Measurements from ENCODE around the gene GREM2.

The GREM2 gene

DNA sequence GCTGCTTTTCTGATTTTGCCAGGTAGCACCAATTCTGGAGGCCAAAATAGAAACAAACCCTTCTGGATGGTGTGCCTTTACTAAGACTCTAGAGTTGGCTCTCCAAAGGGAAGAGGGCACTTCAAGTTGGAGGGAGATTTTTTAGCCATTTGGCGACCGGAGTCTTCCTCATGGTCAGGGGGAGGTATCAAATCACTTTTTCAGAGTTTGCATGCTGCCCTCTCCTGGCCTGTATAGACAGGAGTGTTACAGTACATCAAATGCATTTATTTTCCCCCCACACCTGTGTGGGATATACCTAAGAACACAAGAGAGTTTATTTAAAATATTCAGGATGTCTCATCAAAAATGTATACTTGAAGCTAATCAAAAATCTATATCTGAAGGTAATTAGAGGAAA is 3.2 kb downstream of the GREM2 start:
- Histone ChIP-seq H3K4me3 (ENCODE audit: low read length) (no peak overlapping the region), H3K27me3 (ENCODE audit: control insufficient read depth, insufficient read depth, low read length) (peaks cover 28% of the 10 kb centered on the region), H3K4me2 (ENCODE audit: low read length) (no peak overlapping the region), H3K9ac (ENCODE audit: low read depth, low read length) (no peak overlapping the region), H3K9me3 (replicated peaks; ENCODE audit: low read length) (no peaks in the 10 kb centered on the region), H3K4me1 (ENCODE audit: control insufficient read depth, insufficient read depth, low read length) (peaks cover 5% of the 10 kb centered on the region), H3K36me3 (ENCODE audit: insufficient read depth, low read length) (no peaks in the 10 kb centered on the region)

DNA sequence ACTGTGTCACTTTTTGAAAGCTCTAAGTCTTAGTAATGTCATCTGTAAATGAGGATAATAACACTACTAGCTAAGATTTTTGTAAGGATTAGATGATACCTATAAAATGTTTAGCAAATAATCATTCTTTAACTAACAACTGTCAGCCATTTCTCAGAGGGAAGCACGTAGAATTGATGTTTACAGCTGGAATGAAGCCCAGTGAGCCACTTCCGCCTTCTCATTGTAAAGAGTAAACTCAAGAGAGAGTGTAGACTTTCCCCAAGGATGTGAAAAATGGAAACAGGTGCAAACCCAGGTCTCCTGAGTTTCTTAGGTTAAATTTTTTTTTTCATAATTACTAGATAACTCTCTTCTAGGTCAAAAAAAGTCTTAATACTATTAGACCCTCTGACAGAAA is 4.9 kb downstream of the GREM2 start:
- Histone ChIP-seq H3K9ac (ENCODE audit: low read depth, low read length) (no peak overlapping the region), H3K36me3 (ENCODE audit: insufficient read depth, low read length) (no peaks in the 10 kb centered on the region), H3K4me1 (ENCODE audit: control insufficient read depth, insufficient read depth, low read length) (peaks cover 2% of the 10 kb centered on the region), H3K4me2 (ENCODE audit: low read length) (no peak overlapping the region), H3K4me3 (ENCODE audit: low read length) (no peak overlapping the region), H3K9me3 (replicated peaks; ENCODE audit: low read length) (no peaks in the 10 kb centered on the region), H3K27me3 (ENCODE audit: control insufficient read depth, insufficient read depth, low read length) (peaks cover 22% of the 10 kb centered on the region)

DNA sequence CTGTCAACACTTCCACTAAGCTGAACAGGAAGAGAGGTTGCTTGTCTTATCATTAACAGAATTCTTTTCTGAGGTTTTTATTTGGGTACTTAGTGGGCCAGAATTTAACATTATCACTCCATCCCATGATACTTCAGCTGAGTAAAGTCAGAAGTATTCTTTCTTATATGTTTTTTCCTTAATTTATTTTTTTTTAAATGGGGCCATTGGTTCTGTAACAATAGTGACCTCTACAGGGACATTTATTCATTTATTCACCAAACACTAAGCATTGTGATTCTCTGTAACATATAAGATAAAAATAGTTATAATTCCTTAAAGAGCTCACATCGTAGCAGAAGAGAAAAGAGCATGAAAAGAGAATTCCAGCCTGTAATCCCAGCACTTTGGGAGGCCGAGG is 9.8 kb downstream of the GREM2 start:
- Histone ChIP-seq H3K4me3 (ENCODE audit: low read length) (no peak overlapping the region), H3K27me3 (ENCODE audit: control insufficient read depth, insufficient read depth, low read length) (no peaks in the 10 kb centered on the region), H3K4me1 (ENCODE audit: control insufficient read depth, insufficient read depth, low read length) (peaks cover 8% of the 10 kb centered on the region), H3K36me3 (ENCODE audit: insufficient read depth, low read length) (no peaks in the 10 kb centered on the region), H3K4me2 (ENCODE audit: low read length) (no peak overlapping the region), H3K9ac (ENCODE audit: low read depth, low read length) (no peak overlapping the region), H3K9me3 (replicated peaks; ENCODE audit: low read length) (no peaks in the 10 kb centered on the region)

DNA sequence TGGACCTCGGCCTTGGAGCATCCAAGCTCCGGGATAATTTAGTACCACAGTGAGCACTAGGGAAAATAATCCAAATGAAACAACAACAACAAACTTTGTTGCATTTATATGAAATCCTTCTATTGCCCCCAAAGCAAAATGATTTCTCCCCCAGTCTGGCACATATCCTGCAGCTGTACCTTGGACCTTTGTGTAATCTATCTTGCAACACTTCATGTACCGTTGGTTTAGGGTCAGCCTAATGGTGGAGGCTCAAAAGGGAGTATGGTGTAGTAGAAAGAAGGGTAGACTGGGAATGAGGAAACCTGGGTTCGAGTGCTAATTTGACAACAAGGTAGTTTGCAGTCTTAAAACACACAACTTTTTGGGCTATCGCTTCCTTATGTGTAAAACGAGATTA is 12.1 kb downstream of the GREM2 start:
- Histone ChIP-seq H3K4me2 (ENCODE audit: low read length) (no peak overlapping the region), H3K4me3 (ENCODE audit: low read length) (no peak overlapping the region), H3K4me1 (ENCODE audit: control insufficient read depth, insufficient read depth, low read length) (peaks cover 15% of the 10 kb centered on the region), H3K9me3 (replicated peaks; ENCODE audit: low read length) (no peaks in the 10 kb centered on the region), H3K9ac (ENCODE audit: low read depth, low read length) (no peak overlapping the region), H3K27me3 (ENCODE audit: control insufficient read depth, insufficient read depth, low read length) (no peaks in the 10 kb centered on the region), H3K36me3 (ENCODE audit: insufficient read depth, low read length) (no peaks in the 10 kb centered on the region)

DNA sequence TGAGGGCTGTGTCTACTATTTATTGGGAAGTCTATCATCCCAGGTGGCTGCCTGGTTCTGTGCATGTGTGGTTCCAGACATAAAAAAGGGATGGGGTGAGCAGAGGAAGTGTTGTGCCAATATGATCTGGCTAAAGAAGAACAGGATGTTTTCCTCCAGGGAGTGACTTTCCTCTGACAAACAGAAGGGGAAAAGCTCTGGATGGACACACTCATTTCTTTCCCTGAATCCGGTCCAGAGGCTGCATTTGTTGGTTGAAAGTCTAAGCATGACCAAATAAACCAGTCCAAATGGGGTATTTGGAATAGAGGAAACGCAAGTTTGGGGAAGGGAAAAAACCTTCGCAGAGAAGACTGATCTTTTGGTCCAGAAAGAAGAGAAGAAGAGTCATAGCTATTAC is 12.7 kb downstream of the GREM2 start:
- no peak overlapping the region for H3K9ac ChIP-seq (ENCODE audit: low read depth, low read length)
- H3K4me2 ChIP-seq (ENCODE audit: low read length), result no peak overlapping the region
- no peaks in the 10 kb centered on the region for H3K27me3 ChIP-seq (ENCODE audit: control insufficient read depth, insufficient read depth, low read length)
- no peaks in the 10 kb centered on the region for H3K36me3 ChIP-seq (ENCODE audit: insufficient read depth, low read length)
- peaks cover 15% of the 10 kb centered on the region for H3K4me1 ChIP-seq (ENCODE audit: control insufficient read depth, insufficient read depth, low read length)
- no peak overlapping the region for H3K4me3 ChIP-seq (ENCODE audit: low read length)
- no peaks in the 10 kb centered on the region for H3K9me3 ChIP-seq (replicated peaks; ENCODE audit: low read length)

DNA sequence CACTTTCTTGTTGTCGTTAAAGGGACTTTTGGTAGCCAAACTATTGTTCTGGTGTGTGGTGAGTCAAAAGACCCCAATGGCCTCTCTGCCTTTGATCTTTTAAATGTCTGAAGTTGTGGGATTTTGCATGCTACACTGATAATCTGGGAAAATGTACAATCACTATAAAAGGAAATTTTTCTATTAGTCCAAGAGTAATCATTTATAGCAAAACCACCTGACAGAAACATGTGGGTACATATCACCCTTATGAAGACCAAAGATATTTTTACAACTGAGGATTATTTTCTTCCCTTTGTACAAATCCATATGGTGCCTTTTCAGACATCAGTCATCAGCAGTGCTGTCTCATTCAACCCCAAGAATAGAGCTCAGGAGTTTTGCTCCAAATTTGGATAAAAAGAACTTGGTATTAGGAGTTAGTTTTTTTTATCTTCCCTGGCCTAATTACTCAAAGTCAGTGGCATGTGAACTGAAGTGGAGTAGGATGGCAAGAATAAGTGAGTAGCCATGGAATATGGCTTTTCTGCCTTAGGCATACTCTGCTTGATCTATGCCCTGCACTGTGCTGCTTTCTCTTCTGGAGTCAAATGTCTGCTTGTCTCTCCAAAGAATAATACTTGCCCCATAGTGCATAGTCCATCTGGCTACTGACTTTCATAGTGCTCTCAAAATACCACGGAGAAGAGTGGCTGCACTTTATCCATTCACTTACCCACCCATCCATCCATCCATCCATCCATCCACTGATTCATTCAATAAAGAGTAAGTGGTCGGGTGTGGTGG is 13.5 kb downstream of the GREM2 start:
- Histone ChIP-seq H3K9me3 (replicated peaks; ENCODE audit: low read length) (no peaks in the 10 kb centered on the region), H3K4me3 (ENCODE audit: low read length) (no peak overlapping the region), H3K4me1 (ENCODE audit: control insufficient read depth, insufficient read depth, low read length) (peaks cover 15% of the 10 kb centered on the region), H3K9ac (ENCODE audit: low read depth, low read length) (no peak overlapping the region), H3K4me2 (ENCODE audit: low read length) (no peak overlapping the region), H3K27me3 (ENCODE audit: control insufficient read depth, insufficient read depth, low read length) (no peaks in the 10 kb centered on the region), H3K36me3 (ENCODE audit: insufficient read depth, low read length) (no peaks in the 10 kb centered on the region)

DNA sequence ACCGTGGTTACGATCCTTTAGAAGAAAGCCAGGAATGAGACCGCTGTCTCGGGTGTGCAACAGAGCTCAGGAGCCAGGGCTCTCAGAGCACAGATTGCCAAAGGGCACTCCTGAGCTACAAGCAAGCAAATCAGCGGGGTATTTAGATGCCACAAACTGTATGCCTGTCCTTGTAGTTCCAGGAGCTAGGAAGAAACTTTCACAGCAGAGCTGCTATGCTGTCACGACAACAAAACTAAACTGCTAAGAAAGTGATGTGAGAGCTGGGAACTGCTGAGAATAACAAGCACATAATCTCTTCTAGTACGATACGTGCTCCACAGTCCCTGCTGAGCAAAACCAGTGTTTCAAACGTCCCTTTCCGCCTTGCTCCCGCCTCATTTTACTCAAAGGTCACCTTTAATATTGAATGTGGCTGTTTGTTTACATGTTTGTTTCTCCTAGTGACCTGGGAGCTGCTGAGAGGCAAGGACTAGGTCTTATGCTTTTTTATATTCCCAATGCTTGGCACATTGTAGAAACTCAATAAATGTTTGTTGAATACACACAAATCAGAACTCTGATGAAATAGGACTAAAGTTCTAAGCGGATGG is 14.7 kb downstream of the GREM2 start:
- Histone ChIP-seq H3K27me3 (ENCODE audit: control insufficient read depth, insufficient read depth, low read length) (no peaks in the 10 kb centered on the region), H3K4me2 (ENCODE audit: low read length) (peak overlapping the region; percentile 73), H3K9ac (ENCODE audit: low read depth, low read length) (no peak overlapping the region)

DNA sequence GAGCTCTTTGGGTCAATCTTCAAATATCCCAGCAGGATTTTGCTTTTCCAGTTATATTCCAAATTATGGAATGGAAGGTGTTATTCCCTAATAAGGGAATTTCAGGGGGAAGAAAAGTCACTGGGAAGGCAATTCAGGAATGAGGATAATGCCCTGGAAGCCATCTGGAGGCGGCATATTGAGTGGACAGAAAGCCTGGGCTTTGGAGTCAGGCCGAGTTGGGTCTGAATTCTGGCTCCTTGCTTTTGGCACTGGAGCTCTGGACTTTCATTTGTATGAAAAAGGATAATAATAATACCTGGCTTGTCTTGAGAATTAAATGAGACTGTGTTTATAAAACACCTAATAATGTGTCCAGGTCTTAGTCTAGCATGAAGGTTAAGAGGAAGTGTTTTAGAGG is 16.5 kb downstream of the GREM2 start:
- Histone ChIP-seq H3K4me2 (ENCODE audit: low read length) (no peak overlapping the region), H3K36me3 (ENCODE audit: insufficient read depth, low read length) (no peaks in the 10 kb centered on the region), H3K27me3 (ENCODE audit: control insufficient read depth, insufficient read depth, low read length) (no peaks in the 10 kb centered on the region), H3K4me1 (ENCODE audit: control insufficient read depth, insufficient read depth, low read length) (peaks cover 12% of the 10 kb centered on the region), H3K9ac (ENCODE audit: low read depth, low read length) (no peak overlapping the region), H3K9me3 (replicated peaks; ENCODE audit: low read length) (no peaks in the 10 kb centered on the region), H3K4me3 (ENCODE audit: low read length) (no peak overlapping the region)

More for the DNA sequence above, 14.7 kb downstream of the GREM2 start:
- H3K4me1 ChIP-seq (ENCODE audit: control insufficient read depth, insufficient read depth, low read length), result peaks cover 15% of the 10 kb centered on the region
- no peaks in the 10 kb centered on the region for H3K36me3 ChIP-seq (ENCODE audit: insufficient read depth, low read length)
- H3K4me3 ChIP-seq (ENCODE audit: low read length), result peak overlapping the region; percentile 7
- H3K9me3 ChIP-seq (replicated peaks; ENCODE audit: low read length), result no peaks in the 10 kb centered on the region

DNA sequence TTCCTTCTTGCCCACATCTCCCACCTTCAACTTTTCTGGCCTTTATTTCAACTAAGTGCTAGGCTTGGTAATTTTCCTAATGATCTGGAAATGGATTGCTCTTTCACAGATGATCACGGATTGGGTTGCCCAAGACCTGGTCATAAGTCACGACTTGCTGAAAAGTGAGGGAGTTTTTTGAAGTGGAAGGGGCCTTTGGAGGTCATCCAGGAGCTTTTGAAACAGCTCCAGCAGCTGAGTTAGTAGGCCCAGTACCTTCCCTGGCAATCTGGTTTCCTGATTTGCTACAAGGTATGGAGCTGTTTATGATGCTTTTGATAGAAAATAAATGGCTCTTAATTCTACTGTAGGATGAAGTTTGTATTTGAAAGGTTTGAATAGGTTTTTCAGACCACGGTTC is 20.4 kb downstream of the GREM2 start:
- H3K4me2 ChIP-seq (ENCODE audit: low read length), result no peak overlapping the region
- no peak overlapping the region for H3K9ac ChIP-seq (ENCODE audit: low read depth, low read length)
- no peaks in the 10 kb centered on the region for H3K9me3 ChIP-seq (replicated peaks; ENCODE audit: low read length)
- peaks cover under 1% of the 10 kb centered on the region for H3K4me1 ChIP-seq (ENCODE audit: control insufficient read depth, insufficient read depth, low read length)
- H3K4me3 ChIP-seq (ENCODE audit: low read length), result no peak overlapping the region
- no peaks in the 10 kb centered on the region for H3K27me3 ChIP-seq (ENCODE audit: control insufficient read depth, insufficient read depth, low read length)
- H3K36me3 ChIP-seq (ENCODE audit: insufficient read depth, low read length), result no peaks in the 10 kb centered on the region

DNA sequence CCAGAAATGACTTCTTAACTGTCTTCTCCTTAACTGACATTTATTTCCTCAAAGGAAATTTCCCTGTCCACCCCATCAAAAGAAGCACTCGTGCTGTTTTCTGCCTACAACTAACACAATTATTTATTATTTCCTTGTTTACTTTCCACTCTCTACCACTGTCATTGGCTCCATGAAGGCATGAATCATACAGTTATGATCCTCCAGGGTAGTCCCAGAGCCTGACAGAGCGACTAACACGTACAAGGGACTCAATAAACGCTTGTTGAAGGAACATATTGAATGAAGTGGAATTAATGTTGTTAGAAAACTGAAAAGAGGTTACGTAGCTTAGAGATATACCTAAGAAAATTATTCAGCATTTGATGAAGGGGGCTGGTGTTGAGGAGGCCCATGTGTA is 20.9 kb downstream of the GREM2 start:
- Histone ChIP-seq H3K9me3 (replicated peaks; ENCODE audit: low read length) (no peaks in the 10 kb centered on the region), H3K9ac (ENCODE audit: low read depth, low read length) (no peak overlapping the region), H3K4me1 (ENCODE audit: control insufficient read depth, insufficient read depth, low read length) (no peaks in the 10 kb centered on the region), H3K27me3 (ENCODE audit: control insufficient read depth, insufficient read depth, low read length) (no peaks in the 10 kb centered on the region), H3K4me2 (ENCODE audit: low read length) (no peak overlapping the region), H3K36me3 (ENCODE audit: insufficient read depth, low read length) (no peaks in the 10 kb centered on the region), H3K4me3 (ENCODE audit: low read length) (no peak overlapping the region)

DNA sequence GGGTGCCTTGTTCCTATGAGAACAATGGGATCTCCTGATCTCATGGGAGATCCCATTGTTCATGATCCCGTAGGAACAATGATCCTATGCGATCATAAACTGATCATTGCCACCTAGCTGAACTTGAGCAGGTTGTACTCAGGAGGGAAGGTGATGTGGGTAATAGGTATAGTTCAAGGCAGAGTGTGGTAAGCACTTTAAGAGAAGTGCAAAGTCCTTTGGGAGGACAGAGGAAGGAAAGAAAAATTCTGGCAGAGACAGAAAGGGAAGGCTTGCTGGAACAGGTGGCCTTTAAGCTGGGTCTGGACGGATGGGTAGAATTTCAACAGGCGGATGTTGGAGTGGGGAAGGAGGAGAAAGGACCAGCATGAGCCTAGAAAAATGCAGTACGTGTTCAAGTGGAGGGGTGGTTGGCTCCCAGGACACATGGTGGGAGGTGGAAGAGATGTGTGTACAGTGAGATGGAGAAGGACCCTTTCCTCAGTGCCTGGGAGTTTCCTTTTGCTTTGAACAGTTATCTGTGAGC is 22.3 kb downstream of the GREM2 start:
- Histone ChIP-seq H3K27me3 (ENCODE audit: control insufficient read depth, insufficient read depth, low read length) (no peaks in the 10 kb centered on the region), H3K9me3 (replicated peaks; ENCODE audit: low read length) (no peaks in the 10 kb centered on the region), H3K4me2 (ENCODE audit: low read length) (no peak overlapping the region), H3K9ac (ENCODE audit: low read depth, low read length) (no peak overlapping the region), H3K4me1 (ENCODE audit: control insufficient read depth, insufficient read depth, low read length) (no peaks in the 10 kb centered on the region), H3K36me3 (ENCODE audit: insufficient read depth, low read length) (no peaks in the 10 kb centered on the region), H3K4me3 (ENCODE audit: low read length) (no peak overlapping the region)

DNA sequence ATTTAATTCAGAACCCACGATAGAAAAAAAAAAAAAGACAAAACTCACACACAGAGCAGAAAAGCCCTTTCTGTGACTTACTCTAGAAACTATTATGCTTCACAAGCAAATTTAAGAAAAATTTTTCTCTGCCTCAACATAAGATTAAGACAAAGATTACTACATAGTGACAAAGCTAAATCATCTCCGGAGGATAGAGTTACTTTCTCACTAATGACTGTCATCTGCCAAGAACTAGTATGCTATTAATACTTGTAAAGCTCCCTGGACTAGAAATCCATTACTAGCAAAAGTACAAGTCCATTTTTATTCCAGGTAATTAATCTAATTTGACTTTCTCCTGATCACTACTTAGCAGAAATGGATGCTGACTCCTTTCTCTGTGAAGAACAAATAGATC is 25.9 kb downstream of the GREM2 start:
- Histone ChIP-seq H3K9ac (ENCODE audit: low read depth, low read length) (no peak overlapping the region), H3K4me1 (ENCODE audit: control insufficient read depth, insufficient read depth, low read length) (no peaks in the 10 kb centered on the region), H3K36me3 (ENCODE audit: insufficient read depth, low read length) (no peaks in the 10 kb centered on the region), H3K27me3 (ENCODE audit: control insufficient read depth, insufficient read depth, low read length) (no peaks in the 10 kb centered on the region), H3K9me3 (replicated peaks; ENCODE audit: low read length) (no peaks in the 10 kb centered on the region), H3K4me2 (ENCODE audit: low read length) (no peak overlapping the region), H3K4me3 (ENCODE audit: low read length) (no peak overlapping the region)
